ENCODE measurements around the gene MDM4.
"Not testable (repeated sequence)": the region's sequence is repeated elsewhere in the genome, so short reads cannot be mapped to it uniquely, and the experiment has no call there.

MDM4 gene

DNA sequence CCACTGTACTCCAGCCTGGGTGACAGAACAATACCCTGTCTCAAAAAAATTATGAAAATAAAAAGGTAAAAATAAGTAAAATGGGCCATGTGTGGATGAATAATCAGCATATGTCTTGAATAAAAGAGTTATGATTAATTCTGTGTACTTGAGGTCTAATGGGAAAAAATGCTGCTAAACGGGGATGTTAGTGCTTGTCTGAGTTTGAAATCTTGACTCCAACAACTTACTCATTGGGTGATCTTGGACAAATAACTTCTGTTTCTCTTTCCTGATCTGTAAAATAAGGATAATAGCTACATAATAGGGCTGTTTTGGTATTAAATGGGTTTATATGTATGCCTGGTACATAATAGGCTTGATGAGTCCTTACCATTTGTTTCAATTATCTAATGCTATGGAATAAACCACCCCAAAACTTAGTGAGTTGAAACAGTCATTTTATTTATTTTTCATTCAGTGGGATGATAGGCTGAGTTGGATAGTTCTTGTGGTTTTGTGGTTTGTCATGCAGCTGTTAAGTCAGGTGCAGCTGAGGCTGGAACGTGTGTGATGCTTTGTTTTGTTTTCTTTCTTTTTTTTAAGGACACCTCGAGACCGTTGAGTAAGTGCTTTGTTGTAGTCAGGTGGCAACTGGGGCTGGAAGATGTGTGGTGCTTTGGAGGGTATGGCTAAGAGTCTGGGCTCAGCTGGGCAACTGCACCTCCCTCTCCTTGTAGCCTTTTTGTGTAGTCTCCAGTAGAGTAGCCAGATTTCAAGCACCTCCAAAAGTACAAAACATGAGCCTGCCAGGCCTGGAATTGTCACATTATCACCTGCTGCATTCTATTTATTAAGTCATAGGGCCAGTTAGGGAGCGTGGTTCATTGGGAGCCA, 4.9 kb downstream of the MDM4 start:
- DNase-seq: peak; percentile 46

DNA sequence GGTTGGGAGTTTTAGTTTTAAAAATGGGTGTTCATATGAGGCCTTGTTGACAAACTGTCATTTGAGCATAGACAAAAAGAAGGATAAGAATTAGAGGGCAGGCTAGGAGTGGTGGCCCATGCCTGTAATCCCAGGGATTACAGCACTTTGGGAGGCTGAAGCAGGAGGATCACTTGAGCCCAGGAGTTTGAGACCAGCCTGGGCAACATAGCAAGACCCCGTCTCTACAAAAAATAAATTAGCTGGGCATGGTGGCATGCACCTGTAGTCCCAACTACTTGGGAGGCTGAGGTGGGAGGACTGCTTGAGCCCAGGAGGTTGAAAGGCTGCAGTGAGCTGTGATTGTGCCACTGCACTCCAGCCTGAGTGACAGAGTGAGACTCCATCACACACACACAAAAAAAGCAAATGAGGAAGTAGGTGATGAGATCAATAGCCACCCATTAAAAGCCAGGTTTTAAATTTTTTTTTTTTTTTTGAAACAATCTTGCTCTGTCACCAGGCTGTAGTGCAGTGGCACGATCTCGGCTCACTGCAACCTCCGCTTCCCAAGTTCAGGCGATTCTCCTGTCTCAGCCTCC, 5.8 kb downstream of the MDM4 start:
- DNase-seq: not testable (repeated sequence)

DNA sequence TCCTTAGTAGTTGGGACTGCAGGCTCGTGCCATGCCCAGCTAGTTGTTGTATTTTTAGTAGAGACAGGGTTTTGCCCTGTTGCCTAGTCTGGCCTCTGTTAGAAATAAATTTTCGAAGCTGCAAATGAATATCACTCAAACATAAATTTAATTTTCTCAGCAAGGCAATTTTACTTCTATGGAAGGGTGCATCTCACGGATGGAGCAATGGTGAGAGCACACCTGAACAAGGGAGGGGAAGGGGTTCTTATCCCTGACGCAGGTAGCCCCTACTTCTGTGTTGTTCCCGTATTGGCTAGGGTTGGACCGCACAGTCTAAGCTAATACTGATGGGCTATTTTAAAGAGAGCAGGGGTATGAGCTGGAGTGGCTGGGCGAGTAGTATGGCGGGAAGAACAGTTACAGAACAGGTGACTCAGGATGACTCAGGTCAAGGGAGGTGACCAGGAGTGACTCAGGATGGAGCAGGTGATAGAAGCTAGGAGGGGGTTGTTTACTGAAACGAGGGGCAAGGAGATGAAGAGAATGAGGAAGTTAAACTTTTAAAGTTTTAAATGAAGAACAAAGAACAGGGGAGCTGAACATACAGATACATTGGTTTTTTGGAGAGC, 7.5 kb downstream of the MDM4 start:
- no peak for DNase-seq

DNA sequence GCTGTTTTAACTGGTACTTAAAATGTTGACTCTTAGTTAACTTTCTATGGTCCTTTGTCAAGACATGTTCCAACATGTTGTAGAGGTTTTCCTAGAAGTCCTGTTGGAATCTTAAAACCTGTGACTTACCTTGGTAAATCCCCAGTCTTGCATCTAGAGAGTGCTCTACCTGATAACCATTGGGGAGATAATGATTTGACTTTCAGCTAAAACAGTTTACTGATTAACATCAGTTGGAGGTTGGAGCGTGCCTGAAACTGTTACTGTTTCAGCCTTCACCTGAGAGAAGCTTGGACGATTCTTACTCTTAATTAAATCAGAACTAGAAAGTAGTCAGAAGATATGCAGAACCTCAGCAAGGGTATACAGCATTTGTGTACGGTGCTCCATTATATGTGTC, 8.8 kb downstream of the MDM4 start:
- no peak for DNase-seq

DNA sequence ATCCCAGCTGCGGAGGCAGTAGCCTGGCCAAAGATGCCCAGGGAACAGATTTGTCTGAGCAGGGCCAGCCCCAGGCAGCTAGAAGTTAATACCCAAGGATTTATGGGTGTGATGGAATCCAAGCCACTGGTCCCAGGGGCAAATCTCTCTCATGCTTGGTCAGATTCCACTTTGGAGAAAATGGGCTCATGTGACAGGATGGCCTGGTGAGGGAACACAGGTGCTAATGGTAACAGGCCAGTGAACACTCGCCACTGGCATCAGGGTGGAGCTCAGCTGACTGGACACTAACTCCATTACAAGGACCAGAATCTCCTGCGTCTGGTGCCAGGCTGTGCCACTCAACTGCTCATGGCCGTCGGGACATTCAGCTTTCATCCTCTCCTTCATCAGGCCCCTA, 12.0 kb downstream of the MDM4 start:
- no peak for DNase-seq

DNA sequence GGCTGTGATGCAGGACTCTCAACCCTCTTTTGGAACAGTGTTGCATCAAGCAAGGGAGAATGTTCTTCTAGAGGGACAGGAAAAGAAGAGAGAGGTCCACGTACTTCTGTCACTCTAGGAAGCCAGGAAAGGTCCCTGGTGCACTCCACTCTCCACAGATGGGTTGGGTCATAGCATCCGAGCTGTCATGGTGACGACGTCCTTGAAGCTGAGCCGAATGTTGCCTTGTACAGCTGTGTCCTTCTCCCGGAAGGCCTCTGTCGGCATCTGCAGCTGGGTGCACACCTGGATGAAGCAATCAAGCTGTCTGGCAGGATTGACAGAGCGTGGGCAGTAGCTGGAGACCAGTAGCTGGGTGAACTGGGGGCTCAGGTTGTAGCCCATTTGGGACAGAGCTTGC, 12.5 kb downstream of the MDM4 start:
- DNase-seq: no peak

DNA sequence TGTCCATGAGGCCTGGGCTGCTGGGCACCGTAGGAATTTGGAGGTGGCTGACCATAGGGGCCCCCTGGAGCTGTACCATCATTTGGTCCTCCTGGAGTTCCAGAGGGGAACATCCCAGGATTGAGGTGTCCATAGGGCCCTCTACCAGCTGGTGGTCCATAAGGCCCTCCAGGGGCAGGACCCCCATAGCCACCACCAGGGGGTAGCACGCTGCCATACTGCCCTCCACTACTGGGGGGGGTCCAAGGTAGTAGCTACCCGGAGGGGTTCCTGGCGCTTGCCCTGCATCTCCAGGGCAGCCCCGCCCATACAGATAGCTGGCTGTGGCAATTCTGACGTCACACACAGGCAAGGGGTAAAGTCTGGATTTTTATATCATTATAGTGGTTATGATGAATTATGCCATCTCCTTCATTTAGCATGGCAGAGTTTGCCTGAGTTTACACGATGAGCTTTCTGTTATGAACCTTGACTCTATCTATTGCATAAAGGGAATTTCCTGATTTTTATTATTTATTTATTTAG, 13.2 kb downstream of the MDM4 start:
- DNase-seq: no peak

DNA sequence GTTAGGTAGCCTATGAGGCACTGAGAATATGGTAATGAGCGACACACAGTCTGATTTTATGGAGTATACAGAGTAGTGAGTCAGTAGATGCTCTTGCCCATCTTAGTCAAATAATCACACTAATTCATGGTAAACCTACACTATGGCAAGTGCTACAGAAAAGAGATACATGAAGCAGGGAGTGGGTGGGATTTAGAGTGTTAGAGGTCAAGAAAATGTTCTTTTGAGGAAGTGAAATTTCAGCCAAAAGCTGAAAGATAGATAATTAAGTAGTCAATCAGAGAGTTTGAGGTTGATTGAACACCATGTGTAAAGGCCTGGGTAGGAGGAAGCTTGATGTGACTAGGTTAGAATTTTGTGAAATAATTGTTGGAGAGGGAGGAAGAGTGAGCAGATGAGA, 14.7 kb downstream of the MDM4 start:
- no peak for DNase-seq

DNA sequence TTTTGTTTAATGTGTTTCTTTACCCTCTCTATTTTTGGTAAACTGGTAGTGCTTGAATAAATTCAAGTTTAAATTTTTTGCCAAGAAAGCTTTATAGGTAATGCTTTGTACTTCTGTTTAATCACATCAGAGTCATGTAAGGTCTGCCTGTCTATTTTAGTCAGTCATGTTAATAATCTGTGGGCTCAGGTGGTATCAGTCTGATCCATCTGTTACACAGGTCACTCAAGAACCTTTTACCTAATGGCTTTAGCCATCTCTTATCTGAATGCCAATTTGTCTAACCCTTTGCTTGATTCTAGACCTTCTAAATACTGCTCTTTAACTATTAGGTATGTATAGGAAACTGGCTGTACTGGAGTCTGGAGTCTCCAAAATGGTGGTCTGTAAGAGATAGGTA, 16.6 kb downstream of the MDM4 start:
- DNase-seq: no peak

DNA sequence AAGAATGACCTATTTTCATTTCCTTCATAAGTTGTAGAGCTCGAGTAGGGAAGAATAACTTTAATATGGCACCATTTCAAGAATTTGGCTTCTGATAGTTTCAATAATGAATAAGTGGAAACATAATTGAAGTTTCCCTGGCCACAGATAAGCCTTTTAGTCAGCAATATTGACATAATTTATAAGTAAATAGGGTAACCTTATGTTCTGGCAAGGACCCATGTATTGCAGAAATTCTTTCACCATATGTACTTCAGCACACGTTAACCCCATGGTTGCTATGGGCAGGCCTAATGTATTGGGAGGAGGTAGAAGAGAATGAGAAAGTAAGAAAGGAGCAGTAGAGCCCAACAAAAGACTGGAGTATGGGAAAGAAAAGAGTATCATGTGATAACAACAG, 25.4 kb downstream of the MDM4 start:
- no peak for DNase-seq

DNA sequence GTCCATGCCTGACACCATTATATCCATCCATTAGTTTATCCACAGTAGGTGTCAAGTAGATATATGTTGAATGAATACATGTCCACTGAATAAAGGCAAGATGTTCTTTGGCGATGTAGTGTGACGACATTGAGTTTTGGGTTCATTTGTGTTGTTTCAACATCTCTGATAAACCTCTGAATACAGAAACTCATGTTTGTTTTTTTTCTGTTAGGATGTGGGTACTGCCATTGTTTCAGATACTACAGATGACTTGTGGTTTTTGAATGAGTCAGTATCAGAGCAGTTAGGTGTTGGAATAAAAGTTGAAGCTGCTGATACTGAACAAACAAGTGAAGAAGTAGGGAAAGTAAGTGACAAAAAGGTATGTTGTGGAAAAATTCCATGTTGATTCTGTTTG, 28.1 kb downstream of the MDM4 start:
- peak; percentile 12 for DNase-seq

DNA sequence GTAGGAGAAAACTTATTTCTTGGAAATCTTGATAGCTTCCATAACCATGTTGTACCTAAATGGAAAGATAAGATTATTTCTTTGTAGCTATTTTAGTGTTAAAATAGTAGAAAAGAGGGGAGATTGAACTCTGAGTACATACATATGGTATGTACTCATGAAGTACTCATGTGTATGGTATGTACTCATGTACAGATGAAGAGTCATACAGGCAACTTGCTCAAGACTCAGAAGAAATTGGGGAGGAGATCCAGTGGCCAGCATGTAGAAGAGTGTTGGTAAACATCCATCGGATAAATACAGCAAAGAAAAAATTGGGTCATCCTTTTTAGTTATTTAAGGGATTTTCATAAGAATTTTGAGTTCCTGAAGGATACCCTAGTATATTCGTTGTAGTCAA, 29.0 kb downstream of the MDM4 start:
- DNase-seq: peak; percentile 26

DNA sequence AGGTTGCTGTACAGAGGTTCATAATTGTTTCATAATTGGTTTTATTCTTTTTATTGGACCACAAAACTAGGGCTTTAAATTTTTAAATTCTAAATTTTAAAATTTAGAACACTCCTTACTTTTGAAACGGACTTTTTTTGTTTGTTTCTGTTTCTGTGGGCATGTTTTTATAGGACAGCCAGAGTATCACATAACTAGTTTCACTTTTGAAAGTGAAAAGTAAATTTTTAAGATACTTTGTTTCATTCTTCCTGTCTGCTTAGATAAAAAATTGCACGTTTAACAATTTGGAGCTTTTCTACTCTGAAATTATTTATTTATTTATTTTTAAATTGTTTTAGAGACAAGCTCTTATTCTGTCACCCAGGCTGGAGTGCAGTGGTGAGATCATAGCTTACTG, 29.7 kb downstream of the MDM4 start:
- DNase-seq: no peak

DNA sequence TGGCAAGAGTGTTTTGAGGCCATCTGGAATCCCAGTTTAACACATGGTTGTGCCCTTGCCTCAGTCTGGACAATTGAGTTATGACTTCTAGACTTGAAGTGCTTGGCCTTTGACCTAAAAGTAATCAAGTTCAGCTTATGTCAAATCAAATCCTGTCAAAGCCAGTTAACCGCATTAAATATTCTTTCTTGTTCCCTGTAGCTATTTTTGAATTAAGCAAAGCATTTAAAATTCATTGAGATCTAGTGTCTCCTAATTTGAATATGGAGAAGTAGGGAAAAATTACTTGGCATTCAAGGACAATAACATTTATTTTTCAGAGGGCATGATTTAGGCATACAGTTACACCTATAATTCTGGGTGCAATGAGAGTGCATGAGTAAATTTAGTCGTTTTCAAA, 32.1 kb downstream of the MDM4 start:
- no peak for DNase-seq

DNA sequence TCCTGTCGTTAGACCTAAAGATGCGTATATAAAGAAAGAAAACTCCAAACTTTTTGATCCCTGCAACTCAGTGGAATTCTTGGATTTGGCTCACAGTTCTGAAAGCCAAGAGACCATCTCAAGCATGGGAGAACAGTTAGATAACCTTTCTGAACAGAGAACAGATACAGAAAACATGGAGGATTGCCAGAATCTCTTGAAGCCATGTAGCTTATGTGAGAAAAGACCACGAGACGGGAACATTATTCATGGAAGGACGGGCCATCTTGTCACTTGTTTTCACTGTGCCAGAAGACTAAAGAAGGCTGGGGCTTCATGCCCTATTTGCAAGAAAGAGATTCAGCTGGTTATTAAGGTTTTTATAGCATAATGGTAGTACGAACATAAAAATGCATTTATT, 33.1 kb downstream of the MDM4 start:
- DNase-seq: no peak

DNA sequence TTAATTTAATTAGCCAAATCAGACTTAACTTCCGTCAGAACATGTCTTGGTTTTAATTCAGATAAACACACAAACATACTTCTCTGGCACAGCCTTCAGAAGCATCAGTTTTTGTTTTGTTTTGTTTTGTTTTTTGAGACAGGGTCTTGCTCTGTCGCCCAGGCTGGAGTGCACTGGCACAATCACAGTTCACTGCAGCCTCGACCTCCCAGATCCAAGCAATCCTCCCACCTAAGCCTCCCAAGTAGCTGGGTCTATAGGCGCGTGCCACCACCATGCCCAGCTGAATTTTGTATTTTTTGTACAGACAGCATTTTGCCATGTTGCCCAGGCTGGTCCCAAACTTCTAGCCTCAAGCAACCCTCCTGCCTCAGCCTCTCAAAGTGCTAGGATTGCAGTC, 34.7 kb downstream of the MDM4 start:
- DNase-seq: no peak

DNA sequence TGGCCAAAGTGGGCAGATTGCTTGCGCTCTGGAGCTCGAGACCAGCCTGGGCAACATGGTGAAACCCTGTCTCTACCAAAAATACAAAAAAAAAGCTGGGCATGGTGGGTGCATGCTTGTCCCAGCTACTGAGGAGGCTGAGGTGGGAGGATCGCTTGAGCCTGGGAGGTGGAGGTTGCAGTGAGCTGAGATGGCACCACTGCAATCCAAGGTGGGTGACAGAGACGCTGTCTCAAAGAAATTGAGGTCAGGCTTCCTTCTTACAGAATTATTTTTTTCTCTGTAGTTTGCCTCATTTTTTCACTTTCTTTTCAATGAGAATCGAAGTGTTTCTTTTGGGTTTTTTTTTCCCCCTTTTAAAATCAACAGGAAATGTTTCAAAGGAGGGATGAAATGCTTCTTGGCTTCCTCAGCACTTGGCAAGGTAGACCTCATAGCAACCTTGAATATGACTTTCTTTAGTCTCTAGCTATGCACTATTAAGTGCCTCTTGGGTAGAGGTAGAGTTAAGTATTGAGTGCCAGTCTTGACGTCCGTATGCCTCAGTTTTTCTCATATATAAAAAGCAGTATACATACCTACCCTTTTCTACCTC, 40.3 kb downstream of the MDM4 start:
- no peak for DNase-seq

DNA sequence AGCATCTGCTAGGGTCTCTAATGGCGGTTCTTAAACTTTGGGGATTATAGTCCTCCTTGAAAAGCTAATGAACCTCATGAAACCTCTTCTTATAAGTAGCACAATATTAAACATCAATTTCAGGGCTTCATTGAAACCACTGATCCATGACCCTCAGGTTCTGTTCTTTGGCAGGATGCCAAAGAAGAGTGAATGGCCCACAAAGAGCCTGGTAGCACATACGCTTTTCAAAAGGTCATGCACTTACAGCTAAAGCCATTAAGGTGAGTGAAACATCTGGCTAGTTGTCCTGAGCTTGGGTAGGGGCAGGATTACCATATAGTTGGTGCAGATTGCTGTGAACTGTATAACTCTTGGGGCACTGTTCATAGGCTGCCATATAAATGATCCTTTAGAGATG, 42.3 kb downstream of the MDM4 start:
- no peak for DNase-seq

DNA sequence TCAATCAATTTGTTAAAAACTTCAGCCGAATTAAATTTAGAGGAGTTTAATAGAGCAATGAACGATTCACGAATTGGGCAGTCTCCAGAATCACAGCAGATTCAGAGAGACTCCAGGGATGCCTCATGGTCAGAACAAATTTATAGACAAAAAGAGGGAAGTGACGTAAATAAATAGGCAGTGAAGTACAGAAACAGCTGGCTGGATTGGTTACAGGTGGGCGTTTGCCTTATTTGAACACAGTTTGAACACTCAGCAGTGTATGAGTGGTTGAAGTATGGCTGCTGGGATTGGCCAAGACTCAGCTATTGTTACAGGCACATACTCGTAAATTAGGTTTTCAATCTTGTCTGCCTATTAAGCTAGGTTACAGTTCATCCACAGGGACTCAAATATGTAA, 43.8 kb downstream of the MDM4 start:
- not testable (repeated sequence) for DNase-seq

DNA sequence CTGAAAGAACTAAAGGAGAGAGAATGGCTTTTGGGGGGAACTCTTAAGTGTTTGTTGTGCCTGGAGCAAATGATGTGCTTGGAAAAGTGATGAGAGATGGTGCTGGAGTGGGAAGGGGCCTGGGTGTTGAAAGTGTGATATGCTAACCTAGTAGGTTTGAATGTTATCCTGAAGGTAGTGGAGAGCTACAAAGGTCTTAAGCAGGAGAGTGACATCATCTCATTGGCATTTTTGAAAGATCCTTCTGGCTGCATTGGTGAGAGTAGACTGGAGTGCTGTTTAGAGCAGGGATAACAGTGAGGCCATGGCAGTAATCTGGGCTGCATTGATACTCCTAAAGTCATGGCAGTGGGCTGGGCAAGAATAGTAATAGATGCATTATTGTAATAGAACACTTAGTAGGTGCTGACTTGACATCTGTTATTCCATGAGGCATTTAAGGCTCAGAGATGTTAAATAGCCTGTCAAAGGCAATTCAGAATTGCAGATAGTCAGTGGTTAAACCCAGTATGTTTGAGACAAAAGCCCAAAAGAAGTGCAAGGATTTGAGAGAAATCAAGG, 44.5 kb downstream of the MDM4 start:
- DNase-seq: peak; percentile 57

DNA sequence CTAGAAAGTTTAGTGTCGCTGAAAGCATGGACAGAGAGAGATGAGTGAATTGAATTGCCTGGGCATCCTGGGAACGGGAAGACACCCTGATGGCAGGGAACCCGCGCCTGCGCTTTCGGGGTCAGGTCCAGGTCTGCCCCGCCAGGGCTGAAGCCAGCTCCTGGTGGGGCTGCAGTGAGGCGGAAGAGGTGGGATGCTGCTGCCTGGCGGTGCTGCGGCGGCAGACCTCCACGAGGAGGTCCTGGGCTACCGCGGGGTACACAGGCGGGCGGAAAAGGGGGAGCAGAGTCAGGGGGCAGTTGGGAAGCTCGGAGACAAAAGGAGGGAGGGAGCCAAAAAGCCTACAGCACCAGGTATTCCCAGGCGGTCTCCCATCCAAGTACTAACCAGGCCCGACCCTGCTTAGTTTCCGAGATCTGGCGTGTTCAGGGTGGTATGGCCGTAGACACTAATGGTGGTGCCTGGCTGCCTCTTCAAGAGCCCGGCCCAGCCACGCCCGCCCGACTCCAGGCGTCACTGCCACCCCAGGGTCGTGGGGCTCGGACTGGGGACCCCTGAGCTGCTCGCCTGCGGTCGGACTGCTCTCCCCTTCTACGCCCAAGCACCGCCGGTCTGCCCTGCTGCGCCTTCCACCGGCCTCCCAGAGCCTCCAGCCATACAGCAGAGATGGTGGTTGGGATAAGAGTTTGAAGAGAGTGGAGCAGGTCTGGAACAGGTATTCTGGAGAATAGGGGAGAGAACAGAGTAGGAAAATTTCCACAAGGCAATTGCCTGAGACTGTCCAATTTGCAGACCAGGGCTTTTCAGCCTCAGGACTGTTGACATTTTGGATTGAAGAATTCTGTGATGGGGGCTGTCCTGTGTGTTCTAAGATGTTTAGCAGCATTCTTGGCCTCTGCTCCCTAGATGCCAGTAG, 46.1 kb downstream of the MDM4 start:
- no peak for DNase-seq

DNA sequence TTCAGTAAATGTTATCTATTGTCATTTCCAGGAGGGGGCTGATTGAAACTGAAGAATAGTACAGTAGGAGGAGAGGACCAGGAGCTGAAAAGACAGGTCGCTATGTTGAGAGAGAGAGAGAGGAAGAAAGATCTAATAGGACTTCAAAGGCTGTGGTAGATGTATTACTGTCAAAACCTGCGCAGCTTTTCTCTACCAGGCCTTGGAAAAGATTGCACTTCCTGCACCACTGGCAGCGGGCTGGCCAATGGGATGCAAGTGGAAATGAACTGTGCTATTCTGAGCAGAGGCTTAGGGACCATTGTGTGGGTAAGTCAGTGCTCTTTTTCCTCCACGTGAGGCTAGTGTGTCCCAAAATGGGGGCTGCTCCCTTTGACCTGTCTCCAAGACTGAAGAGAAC, 47.1 kb downstream of the MDM4 start:
- DNase-seq: no peak
